H1 (cell line): ENCODE results near the gene DIP2C. TPM values are rescaled to one million over a fixed set of nuclear protein-coding genes. Genes with fewer than 3 reads are reported as not detected.

Source experiments
- CTCF ChIA-PET: fragments of 300-600 bp; sonication (Branson Sonifier 250); formaldehyde crosslinking; loops from one replicate; lab custom pipeline; 2021; ENCODE audit not compliant: partially characterized antibody; lab: Charles Lee
- POLR2A ChIA-PET: fragments of 300-600 bp; sonication (Branson Sonifier 250); formaldehyde crosslinking; loops from one replicate; lab custom pipeline; 2021; ENCODE audit warnings: inconsistent platforms; ENCODE audit not compliant: partially characterized antibody; lab: Charles Lee
- DNase-seq, 2 experiments: peaks; one replicate each; pipeline versions ENCODE4 v3.0.0 to v3.0.0-alpha.2; 2010 to 2022; ENCODE audit warnings: low spot score in 2 of 2, low read depth in 1 of 2, mixed read lengths in 1 of 2
- FAIRE-seq: peaks from 2 replicates; lab custom pipeline; 2011; peaks lifted over from hg19 to GRCh38; lab: Jason Lieb, UNC
- H2AFZ ChIP-seq: 2 replicates; pipeline ENCODE4 v1.8.1; 2012; ENCODE audit warnings: low read length, inconsistent platforms
- H2AK5ac ChIP-seq: 2 replicates; pipeline ENCODE4 v1.6.1; 2013; ENCODE audit warnings: low read depth, low read length
- H2BK120ac ChIP-seq: replicated peaks from 2 replicates; pipeline ENCODE3; 2013; ENCODE audit warnings: low read depth, low read length, inconsistent platforms
- H2BK12ac ChIP-seq: 2 replicates; pipeline ENCODE4 v1.6.1; 2013; ENCODE audit warnings: low read depth, low read length
- H2BK15ac ChIP-seq: 2 replicates; pipeline ENCODE4 v1.6.1; 2013; ENCODE audit warnings: low read length
- H2BK20ac ChIP-seq: 2 replicates; pipeline ENCODE4 v1.6.1; 2013; ENCODE audit warnings: low read length
- H2BK5ac ChIP-seq: 2 replicates; pipeline ENCODE4 v1.6.1; 2013; ENCODE audit warnings: low read depth, low read length
- H3K14ac ChIP-seq: 2 replicates; pipeline ENCODE4 v1.6.1; 2013; ENCODE audit warnings: inconsistent platforms; ENCODE audit not compliant: insufficient read length
- H3K18ac ChIP-seq: 2 replicates; pipeline ENCODE4 v1.6.1; 2013; ENCODE audit warnings: low read length; ENCODE audit errors: extremely low read depth
- H3K23ac ChIP-seq: 2 replicates; pipeline ENCODE4 v1.6.1; 2013; ENCODE audit warnings: inconsistent platforms; ENCODE audit not compliant: insufficient read length
- H3K23me2 ChIP-seq: 2 replicates; pipeline ENCODE4 v1.6.1; 2013; ENCODE audit warnings: low read depth, low read length
- H3K27ac ChIP-seq: 2 replicates; pipeline ENCODE4 v1.6.1; 2011; ENCODE audit warnings: low read depth, low read length, inconsistent platforms
- H3K27me3 ChIP-seq, 4 experiments: replicated peaks in 1 of 4; 1 replicate in 1 of 4; 2 replicates in 3 of 4; pipeline versions ENCODE4 v1.6.1 to v1.8.1; 2011 to 2013; ENCODE audit warnings: low read length in 3 of 4, mild to moderate bottlenecking in 3 of 4, inconsistent platforms in 2 of 4, mixed read lengths in 2 of 4, moderate library complexity in 1 of 4; ENCODE audit not compliant: control insufficient read depth in 3 of 4, insufficient read depth in 3 of 4; ENCODE audit errors: extremely low read depth in 1 of 4
- H3K36me3 ChIP-seq, 4 experiments: 2 replicates each; pipeline versions ENCODE4 v1.6.1 to v1.8.1; 2011 to 2013; ENCODE audit warnings: mild to moderate bottlenecking in 4 of 4, low read length in 3 of 4, moderate library complexity in 2 of 4, control low read depth in 1 of 4, inconsistent platforms in 1 of 4; ENCODE audit not compliant: insufficient read depth in 4 of 4, control insufficient read depth in 2 of 4
- H3K4ac ChIP-seq: replicated peaks from 2 replicates; pipeline ENCODE3; 2013; ENCODE audit warnings: low read length, low read depth, mixed read lengths, inconsistent platforms; ENCODE audit not compliant: insufficient read length
- H3K4me1 ChIP-seq, 4 experiments: replicated peaks in 1 of 4; 1 replicate in 1 of 4; 2 replicates in 3 of 4; pipeline versions ENCODE4 v1.6.1 to v1.8.1; 2011 to 2013; ENCODE audit warnings: low read length in 3 of 4, inconsistent platforms in 2 of 4, mixed read lengths in 1 of 4; ENCODE audit not compliant: insufficient read depth in 4 of 4, control insufficient read depth in 3 of 4
- H3K4me2 ChIP-seq, 2 experiments: 2 replicates each; pipeline versions ENCODE4 v1.6.1 to v1.8.1; 2011 to 2013; ENCODE audit warnings: low read depth in 2 of 2, low read length in 2 of 2, control low read depth in 1 of 2, inconsistent platforms in 1 of 2, mild to moderate bottlenecking in 1 of 2; ENCODE audit not compliant: insufficient read depth in 1 of 2
- H3K4me3 ChIP-seq, 4 experiments: fragments of 200-600, 300-600 bp in 1 of 4; sonication (generic), shearing (Covaris generic), sonication (Bioruptor Twin) in 1 of 4; 2 replicates each; pipeline versions ENCODE4 v1.5.1 to v1.8.1; 2011 to 2016; ENCODE audit warnings: low read length in 4 of 4, low read depth in 3 of 4, control low read depth in 2 of 4, inconsistent platforms in 2 of 4, mild to moderate bottlenecking in 2 of 4, mixed read lengths in 1 of 4, moderate library complexity in 1 of 4; ENCODE audit not compliant: insufficient read depth in 2 of 4; ENCODE audit errors: extremely low read depth in 1 of 4
- H3K56ac ChIP-seq: replicated peaks from 2 replicates; pipeline ENCODE3; 2013; ENCODE audit warnings: low read depth, mild to moderate bottlenecking, mixed read lengths, low read length, inconsistent platforms; ENCODE audit not compliant: insufficient read length
- H3K79me1 ChIP-seq: 2 replicates; pipeline ENCODE4 v1.6.1; 2013; ENCODE audit warnings: low read depth, low read length, control low read depth
- H3K79me2 ChIP-seq, 2 experiments: 2 replicates each; pipeline versions ENCODE4 v1.6.1 to v1.8.1; 2012 to 2013; ENCODE audit warnings: low read length in 2 of 2, mild to moderate bottlenecking in 2 of 2, inconsistent platforms in 1 of 2; ENCODE audit not compliant: insufficient read depth in 2 of 2, control insufficient read depth in 1 of 2
- H3K9ac ChIP-seq, 4 experiments: replicated peaks in 1 of 4; 1 replicate in 1 of 4; 2 replicates in 3 of 4; pipeline versions ENCODE4 v1.6.1 to v1.8.1; 2011 to 2013; ENCODE audit warnings: low read depth in 3 of 4, low read length in 3 of 4, control low read depth in 2 of 4, mild to moderate bottlenecking in 2 of 4, moderate library complexity in 2 of 4, inconsistent platforms in 1 of 4; ENCODE audit errors: extremely low read depth in 1 of 4
- H3K9me3 ChIP-seq, 2 experiments: 2 replicates each; pipeline versions ENCODE4 v1.6.1 to v1.8.1; 2012 to 2013; ENCODE audit warnings: mild to moderate bottlenecking in 2 of 2, moderate library complexity in 2 of 2, control low read depth in 1 of 2, inconsistent platforms in 1 of 2, low read depth in 1 of 2, low read length in 1 of 2, mixed read lengths in 1 of 2; ENCODE audit not compliant: insufficient read depth in 2 of 2
- H4K20me1 ChIP-seq, 2 experiments: replicated peaks in 1 of 2; 2 replicates each; pipeline versions ENCODE3 to v1.8.1; 2011 to 2013; ENCODE audit warnings: inconsistent platforms in 2 of 2, low read length in 2 of 2, mild to moderate bottlenecking in 1 of 2; ENCODE audit not compliant: insufficient read depth in 2 of 2, control insufficient read depth in 1 of 2
- H4K5ac ChIP-seq: 2 replicates; pipeline ENCODE4 v1.6.1; 2013; ENCODE audit warnings: low read length, low read depth, mixed read lengths, inconsistent platforms; ENCODE audit not compliant: insufficient read length
- H4K8ac ChIP-seq: 2 replicates; pipeline ENCODE4 v1.8.0; 2013; ENCODE audit warnings: mild to moderate bottlenecking, moderate library complexity, low read length, inconsistent platforms; ENCODE audit not compliant: insufficient read depth; ENCODE audit errors: extremely low read depth
- H4K91ac ChIP-seq: replicated peaks from 2 replicates; pipeline ENCODE3; 2013; ENCODE audit warnings: low read length, mixed read lengths, inconsistent platforms; ENCODE audit not compliant: insufficient read length
- CBX8 ChIP-seq: fragments of 300-800, 300-1000 bp; sonication (generic); IDR thresholded peaks from 2 replicates; pipeline ENCODE4 v1.7.1; 2016; ENCODE audit warnings: low read depth, low read length, borderline replicate concordance
- CHD2 ChIP-seq: IDR thresholded peaks from 2 replicates; pipeline ENCODE4 v1.6.1; 2012; ENCODE audit warnings: low read length, improper control_type of control experiment
- FOSL1 ChIP-seq: IDR thresholded peaks from 2 replicates; pipeline ENCODE4 v1.6.1; 2011; ENCODE audit warnings: mild to moderate bottlenecking, low read depth, low read length, moderate library complexity; ENCODE audit not compliant: insufficient read depth
- RAD21 ChIP-seq, 2 experiments: IDR thresholded peaks in 1 of 2; conservative IDR thresholded peaks in 1 of 2; 2 replicates each; pipeline ENCODE4 v1.6.1; 2011; ENCODE audit warnings: low read depth in 2 of 2, low read length in 2 of 2, improper control_type of control experiment in 1 of 2, inconsistent platforms in 1 of 2, mild to moderate bottlenecking in 1 of 2, moderate library complexity in 1 of 2
- TAF1 ChIP-seq: IDR thresholded peaks from 2 replicates; pipeline ENCODE4 v1.6.1; 2011; ENCODE audit warnings: mild to moderate bottlenecking, low read depth, low read length
- TBP ChIP-seq: IDR thresholded peaks from 2 replicates; pipeline ENCODE4 v1.6.1; 2011; ENCODE audit warnings: low read depth, low read length, improper control_type of control experiment
- TEAD4 ChIP-seq: IDR thresholded peaks from 2 replicates; pipeline ENCODE4 v1.6.1; 2012; ENCODE audit warnings: low read depth, low read length, inconsistent platforms, mixed read lengths
- WGBS, 2 experiments: shearing (Covaris generic) in 1 of 2; methylation state at CpG; one replicate each; pipeline versions ENCODE4 v1.1.6 to v1.1.7; 2013 to 2015; ENCODE audit warnings: low lambda C conversion rate in 2 of 2, mixed read lengths in 2 of 2, inconsistent platforms in 1 of 2, low coverage in 1 of 2, missing lambda C conversion rate in 1 of 2; ENCODE audit not compliant: insufficient replicate concordance in 2 of 2, insufficient coverage in 1 of 2, insufficient read length in 1 of 2; ENCODE audit errors: extremely low coverage in 1 of 2, missing lambda C conversion rate in 1 of 2; 5-methylcytosine and 5-hydroxymethylcytosine counted together
- polyA plus RNA-seq, 7 experiments: library from polyadenylated mRNA; depleted of rRNA in 3 of 7; stranded (reverse) in 5 of 7; unstranded in 2 of 7; fragments of >200 nt in 5 of 7; fragments of 200-250 nt in 2 of 7; gene quantifications; 1 replicate in 5 of 7; 2 replicates in 1 of 7; 4 replicates in 1 of 7; pipeline versions ENCODE4 v1.2.1 to v1.2.3, GENCODE V29; 2011 to 2013; ENCODE audit warnings: missing spikeins in 2 of 7, mixed read lengths in 2 of 7
- total RNA-seq: library from RNA; stranded (reverse); fragmentation: NEBNext Ultra II Directional; extraction: Animal tissue kit (Norgen Biotek cat#: 25700); gene quantifications from 2 replicates; pipeline ENCODE4 v1.2.1, GENCODE V29; 2021

DIP2C gene
- total and polyA plus RNA-seq, 2 of the 8 experiments (the other 6 are each of a cell fraction or from before 2014, with no cell fraction given) = 3.8 to 9.3 TPM

DNA sequence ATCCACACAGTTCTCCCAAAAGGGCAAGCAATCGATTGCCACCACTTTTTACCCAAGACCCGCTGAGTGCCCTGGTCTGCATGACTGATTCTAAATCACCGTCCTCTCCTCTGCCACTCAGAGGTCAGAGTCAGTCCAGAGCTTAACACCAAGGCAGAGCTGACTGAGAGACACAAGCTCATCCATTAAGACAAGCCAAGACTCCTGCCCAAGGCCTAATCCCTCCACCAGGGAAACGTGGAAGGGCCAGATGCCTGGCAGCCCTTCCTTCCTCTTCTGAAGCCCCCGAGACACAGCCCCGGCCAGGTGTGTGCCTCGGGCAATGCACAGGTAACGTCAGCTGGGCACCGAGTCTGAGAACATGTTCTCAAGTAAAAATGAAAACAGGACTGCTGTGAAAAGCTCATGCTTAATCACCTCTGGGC, 51.7 kb downstream of the DIP2C start:
- Histone ChIP-seq H3K9me3 (no peaks in the 10 kb centered on the region; a peak in 1 of 4 replicates), H2BK120ac (no peak overlapping the region), H3K79me2 (peaks cover 0 to 19% of the 10 kb centered on the region in 2 experiments; a peak in 2 of 4 replicates), H4K5ac (no peak overlapping the region), H3K4me2 (no peak overlapping the region), H3K23ac (no peak overlapping the region), H2BK12ac (no peak overlapping the region), H4K91ac (no peak overlapping the region), H3K27ac (no peak overlapping the region), H3K4ac (no peak overlapping the region), H2BK5ac (no peak overlapping the region), H3K36me3 (no peaks in the 10 kb centered on the region), H4K8ac (no peak overlapping the region), H2AFZ (no peak overlapping the region), H3K56ac (no peak overlapping the region), H3K23me2 (no peaks in the 10 kb centered on the region), H3K14ac (no peak overlapping the region), H3K18ac (no peak overlapping the region), H2BK20ac (no peak overlapping the region), H3K4me3 (no peak overlapping the region), H2AK5ac (no peak overlapping the region), H3K79me1 (peaks cover 8% of the 10 kb centered on the region; the same call in 1 of the 2 replicates), H3K9ac (no peak overlapping the region), H3K4me1 (peaks cover 2 to 4% (median 4%) of the 10 kb centered on the region in 4 experiments; a peak in 6 of 7 replicates), H2BK15ac (no peak overlapping the region), H4K20me1 (peaks cover 6 to 20% of the 10 kb centered on the region in 2 experiments), H3K27me3 (no peaks in the 10 kb centered on the region)
- FAIRE-seq = no peak
- no peak for DNase-seq
- ChIA-PET POLR2A (no interaction called here), CTCF (interaction anchor here (1.2 kb wide), 2 partner anchors 14 to 151 kb away, joined by 3 to 4 read pairs; no protein-coding TSS in a partner anchor)
- WGBS, 2 experiments = 84% methylated on average over 9 of the region's 9 CpGs; no CpG with 5 or more reads in 1 of the 2 experiments
- TF ChIP-seq RAD21 (IDR thresholded peaks at IDR 0.05 in 1 of 2, conservative IDR thresholded peaks at IDR 0.05 in 1 of 2; ENCODE audit: low read depth in 2 of 2, low read length in 2 of 2) (no peak), CBX8 (no peak), CHD2 (no peak), FOSL1 (no peak), TAF1 (no peak), TEAD4 (no peak), TBP (no peak)
